Activated T-cell treated with anti-CD3 and anti-CD28 coated beads, Interleukin-2, amount 50 U/mL, for 24 hours (primary cell): ENCODE data around the gene RALGPS1.
A peak's percentile ranks its signal among the peaks of the same experiment; 100 is the strongest.

Experiments
- DNase-seq: peaks from one replicate; pipeline ENCODE4 v3.0.0-alpha.2; 2020
- H3K27ac Mint-ChIP-seq: 2 replicates; pipeline ENCODE4 v1.8.0; 2020; ENCODE audit warnings: mild to moderate bottlenecking, mixed read lengths
- H3K27me3 Mint-ChIP-seq: 2 replicates; pipeline ENCODE4 v1.8.0; 2020; ENCODE audit warnings: mixed read lengths
- H3K36me3 Mint-ChIP-seq: 2 replicates; pipeline ENCODE4 v1.8.0; 2020; ENCODE audit warnings: low read depth, mixed read lengths
- H3K4me1 Mint-ChIP-seq: 2 replicates; pipeline ENCODE4 v1.8.0; 2020; ENCODE audit warnings: low read depth, mixed read lengths
- H3K4me3 Mint-ChIP-seq: 2 replicates; pipeline ENCODE4 v1.8.0; 2020; ENCODE audit warnings: mild to moderate bottlenecking, moderate library complexity, mixed read lengths
- H3K9me3 Mint-ChIP-seq: 2 replicates; pipeline ENCODE4 v1.8.0; 2020; ENCODE audit warnings: mixed read lengths

RALGPS1 gene

DNA sequence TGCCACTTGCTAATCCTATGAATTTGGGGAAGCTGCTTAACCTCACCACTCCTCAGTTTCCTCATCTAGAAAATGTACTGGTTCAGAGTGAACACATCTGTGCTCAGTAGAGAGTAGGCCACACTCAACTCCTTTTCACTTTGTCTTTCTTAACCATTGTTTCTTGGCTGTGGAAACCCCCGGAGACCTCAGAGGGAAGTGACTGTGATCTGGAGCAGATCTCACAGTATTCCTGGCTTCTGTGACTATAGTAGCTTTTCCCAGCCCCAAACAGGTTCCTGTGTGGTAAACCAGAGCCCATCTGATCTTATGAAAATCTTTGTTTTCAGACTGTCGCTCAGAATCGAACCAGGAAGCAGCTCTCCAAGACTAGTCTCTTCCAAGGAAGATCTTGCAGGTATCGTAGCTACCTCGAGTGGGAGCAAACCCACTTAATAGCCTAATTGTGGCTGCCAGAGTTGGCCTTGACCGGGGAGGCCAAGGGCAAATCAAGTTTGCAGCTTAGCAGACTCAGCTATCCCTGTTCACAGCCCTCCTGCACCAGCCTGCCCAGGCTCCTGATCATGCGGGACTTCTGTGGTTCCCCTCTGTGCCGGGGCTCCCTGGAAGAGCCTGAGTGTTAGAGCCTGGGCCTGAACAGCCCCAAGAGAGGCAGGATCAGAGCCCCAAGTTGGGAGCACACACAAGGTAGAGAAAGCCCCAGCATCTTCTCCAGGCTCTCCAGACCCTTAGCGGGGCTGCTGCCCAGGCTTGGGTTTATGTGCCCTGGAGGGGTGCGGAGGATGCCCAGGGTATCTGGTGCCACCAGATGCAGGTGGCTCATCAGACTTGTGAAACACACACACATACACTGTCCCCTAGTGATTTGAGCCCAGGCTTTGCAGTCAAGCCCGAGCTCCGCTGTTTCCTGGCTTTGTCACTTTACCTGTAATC lies 260.1 kb downstream of the RALGPS1 start:
- Mint-ChIP-seq H3K9me3 (no peaks in the 10 kb centered on the region), H3K4me1 (no peaks in the 10 kb centered on the region), H3K4me3 (no peak overlapping the region), H3K27ac (no peak overlapping the region), H3K36me3 (no peaks in the 10 kb centered on the region), H3K27me3 (no peaks in the 10 kb centered on the region)
- DNase-seq = no peak

DNA sequence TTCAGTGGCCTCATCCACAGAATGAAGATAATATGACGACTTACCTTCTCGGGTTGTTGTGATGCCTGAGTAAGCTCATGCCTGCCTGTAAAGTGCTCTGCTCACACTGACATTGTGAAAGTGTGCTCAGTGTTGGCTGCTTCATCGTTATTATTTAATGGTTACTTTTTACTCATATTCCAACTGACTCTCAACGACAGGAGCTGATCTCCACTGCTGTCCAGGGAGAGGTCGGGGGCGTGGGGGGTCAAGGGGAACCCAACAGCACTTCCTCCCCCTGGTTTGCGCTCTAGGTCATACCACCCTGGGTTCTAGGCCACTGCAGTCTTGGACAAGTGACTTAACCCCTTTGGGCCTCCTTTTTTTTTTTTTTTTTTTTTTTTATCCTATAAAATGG lies 260.7 kb downstream of the RALGPS1 start:
- Mint-ChIP-seq H3K9me3 (no peaks in the 10 kb centered on the region), H3K27ac (no peak overlapping the region), H3K4me1 (no peaks in the 10 kb centered on the region), H3K4me3 (no peak overlapping the region), H3K27me3 (no peaks in the 10 kb centered on the region), H3K36me3 (no peaks in the 10 kb centered on the region)
- DNase-seq = no peak

DNA sequence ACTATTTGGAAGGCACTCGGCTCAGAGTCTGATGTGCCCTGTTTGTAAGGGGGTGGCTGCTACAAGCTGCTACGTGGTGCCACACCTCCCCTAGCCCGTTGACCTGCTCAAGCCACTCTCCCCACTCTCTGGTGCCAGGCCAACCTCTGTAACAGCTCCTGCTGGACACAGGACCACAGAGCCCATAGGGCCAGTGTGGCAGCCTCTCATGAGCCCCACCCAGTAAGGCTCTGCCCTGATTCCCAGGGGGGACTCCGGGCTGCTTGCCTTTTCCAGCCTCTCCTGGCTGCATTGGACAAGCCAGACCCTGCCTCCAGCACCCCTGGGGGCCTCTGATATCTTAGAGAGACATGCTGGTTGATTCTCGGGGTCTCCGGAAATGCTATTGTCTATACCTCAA lies 261.2 kb downstream of the RALGPS1 start:
- DNase-seq = no peak
- no peaks in the 10 kb centered on the region for H3K4me1 Mint-ChIP-seq
- H3K27me3 Mint-ChIP-seq = no peaks in the 10 kb centered on the region
- no peak overlapping the region for H3K27ac Mint-ChIP-seq
- no peaks in the 10 kb centered on the region for H3K9me3 Mint-ChIP-seq
- H3K36me3 Mint-ChIP-seq = no peaks in the 10 kb centered on the region
- no peak overlapping the region for H3K4me3 Mint-ChIP-seq

DNA sequence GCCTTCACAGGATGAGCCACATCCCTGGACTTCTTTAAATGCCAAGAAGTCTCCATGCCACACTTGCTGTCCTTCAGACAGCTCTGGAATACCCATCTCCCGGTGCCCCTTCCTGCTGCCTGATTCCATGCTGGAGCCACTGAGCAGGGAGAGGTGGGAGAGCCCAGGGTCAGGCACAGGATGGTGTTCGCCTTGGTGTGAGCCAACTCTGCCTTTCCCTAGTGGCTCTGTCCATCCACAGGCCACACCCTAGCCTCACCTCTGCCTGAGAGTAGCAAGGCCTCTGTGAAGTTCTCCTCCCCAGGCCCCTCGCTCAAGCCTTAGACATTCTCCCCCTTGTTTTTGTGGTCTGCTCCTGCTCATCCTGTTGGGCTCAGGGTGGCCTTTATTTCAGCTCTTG lies 262.0 kb downstream of the RALGPS1 start:
- Mint-ChIP-seq H3K27me3 (no peaks in the 10 kb centered on the region), H3K4me1 (no peaks in the 10 kb centered on the region), H3K9me3 (no peaks in the 10 kb centered on the region), H3K4me3 (no peak overlapping the region), H3K27ac (no peak overlapping the region), H3K36me3 (no peaks in the 10 kb centered on the region)
- DNase-seq = no peak

DNA sequence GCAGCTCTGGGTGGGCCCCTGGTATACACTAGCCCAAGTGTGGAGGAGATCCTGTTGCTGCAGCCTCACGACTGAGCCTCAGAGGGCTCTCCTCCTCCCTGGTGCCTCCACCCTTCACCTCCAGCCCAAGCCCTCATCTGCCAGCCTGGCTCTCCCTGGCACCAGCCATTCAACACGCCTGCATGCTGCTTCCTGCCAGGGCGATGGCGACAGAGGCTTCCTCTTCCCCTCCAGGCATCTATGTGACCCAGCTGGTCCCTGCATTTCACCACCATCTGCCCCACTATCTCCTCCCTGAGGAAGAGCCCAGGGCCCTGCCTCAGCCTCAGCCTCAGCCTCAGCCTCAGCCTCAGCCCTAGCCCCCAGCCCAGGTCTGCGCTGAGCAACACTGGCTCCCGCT lies 262.6 kb downstream of the RALGPS1 start:
- no peaks in the 10 kb centered on the region for H3K27me3 Mint-ChIP-seq
- H3K4me3 Mint-ChIP-seq = no peak overlapping the region
- no peak for DNase-seq
- H3K9me3 Mint-ChIP-seq = no peaks in the 10 kb centered on the region
- no peak overlapping the region for H3K27ac Mint-ChIP-seq
- H3K4me1 Mint-ChIP-seq = no peaks in the 10 kb centered on the region
- no peaks in the 10 kb centered on the region for H3K36me3 Mint-ChIP-seq

DNA sequence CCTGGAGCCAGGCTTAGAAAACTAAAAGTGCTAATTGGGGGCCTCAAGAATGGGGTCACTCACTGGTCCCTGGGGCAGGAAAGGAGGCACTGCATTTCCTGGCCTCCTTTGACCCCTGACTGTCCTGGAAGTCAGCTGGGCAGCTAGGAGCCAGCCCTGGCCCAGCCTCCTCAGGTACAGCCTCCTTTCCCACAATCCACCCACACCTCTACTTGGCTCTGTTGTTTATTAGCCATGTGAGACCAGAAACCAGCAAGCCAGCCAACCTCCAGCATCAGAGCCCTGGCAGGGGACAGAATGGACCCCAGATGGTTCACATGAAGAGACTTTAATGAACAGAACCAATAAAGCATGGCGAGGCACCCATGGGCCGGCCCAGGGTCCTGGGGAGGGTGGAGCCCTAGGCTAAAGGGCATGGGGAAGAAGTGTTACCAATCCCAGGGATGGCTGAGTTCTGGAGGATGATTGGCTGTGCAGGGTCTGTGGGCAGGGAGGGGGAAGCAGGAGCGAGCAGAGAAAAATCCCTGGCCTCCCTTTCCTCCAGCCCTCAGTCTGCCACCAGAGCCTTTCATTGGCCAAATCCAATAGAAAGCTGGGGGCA lies 263.2 kb downstream of the RALGPS1 start:
- no peak for DNase-seq
- Mint-ChIP-seq H3K36me3 (no peaks in the 10 kb centered on the region), H3K4me3 (no peak overlapping the region)

DNA sequence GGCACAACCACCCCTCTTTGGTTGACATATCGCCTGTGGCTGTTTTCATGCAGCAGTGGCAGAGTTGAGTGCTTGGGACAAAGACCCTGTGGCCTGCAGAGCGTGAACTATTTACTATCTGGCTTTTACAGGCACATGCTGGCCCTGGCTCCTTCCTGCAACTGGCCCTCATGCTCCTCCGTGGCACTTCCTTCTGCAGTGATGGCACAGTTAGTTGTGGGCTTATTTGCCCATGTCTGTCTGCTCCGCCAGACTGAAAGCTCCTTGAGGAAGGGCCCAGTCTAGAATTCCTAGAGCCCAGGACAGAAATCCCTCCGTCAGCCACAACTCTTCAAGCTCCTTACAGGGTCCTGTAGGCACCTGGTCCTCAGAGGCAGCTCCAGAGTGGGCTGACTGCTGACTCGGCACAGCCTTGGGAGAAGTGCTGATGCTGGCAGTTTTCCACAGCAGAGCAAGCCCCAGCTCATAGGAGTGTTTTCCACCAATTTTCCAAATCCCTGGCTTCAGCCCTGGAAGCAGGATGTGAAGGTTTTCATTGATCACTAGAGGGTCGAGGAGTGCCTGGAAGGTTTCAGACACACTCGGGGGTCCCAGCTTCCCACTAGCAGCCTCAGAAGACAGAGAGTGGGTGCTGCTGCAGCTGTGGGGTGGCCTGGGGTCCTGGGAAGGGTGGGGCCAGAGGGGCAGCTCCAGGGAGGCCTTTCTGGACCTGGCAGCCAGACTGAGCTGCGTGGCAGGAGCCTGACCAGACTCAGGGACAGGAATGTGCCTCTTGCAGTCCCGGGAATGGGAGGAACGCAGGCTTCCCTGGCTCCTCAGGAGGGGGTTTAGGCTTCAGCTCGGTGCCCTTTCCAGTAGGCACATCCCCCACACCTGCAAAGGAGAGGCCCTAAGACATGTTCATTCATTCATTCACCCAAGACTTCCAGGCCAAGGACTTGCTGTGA lies 264.4 kb downstream of the RALGPS1 start:
- no peak overlapping the region for H3K4me3 Mint-ChIP-seq
- no peaks in the 10 kb centered on the region for H3K36me3 Mint-ChIP-seq
- peak; percentile 16 for DNase-seq
- no peaks in the 10 kb centered on the region for H3K4me1 Mint-ChIP-seq
- no peaks in the 10 kb centered on the region for H3K27me3 Mint-ChIP-seq
- no peaks in the 10 kb centered on the region for H3K9me3 Mint-ChIP-seq
- no peak overlapping the region for H3K27ac Mint-ChIP-seq

More for the DNA sequence above, 263.2 kb downstream of the RALGPS1 start:
- Mint-ChIP-seq H3K9me3 (no peaks in the 10 kb centered on the region), H3K27ac (no peak overlapping the region), H3K27me3 (no peaks in the 10 kb centered on the region), H3K4me1 (no peaks in the 10 kb centered on the region)

DNA sequence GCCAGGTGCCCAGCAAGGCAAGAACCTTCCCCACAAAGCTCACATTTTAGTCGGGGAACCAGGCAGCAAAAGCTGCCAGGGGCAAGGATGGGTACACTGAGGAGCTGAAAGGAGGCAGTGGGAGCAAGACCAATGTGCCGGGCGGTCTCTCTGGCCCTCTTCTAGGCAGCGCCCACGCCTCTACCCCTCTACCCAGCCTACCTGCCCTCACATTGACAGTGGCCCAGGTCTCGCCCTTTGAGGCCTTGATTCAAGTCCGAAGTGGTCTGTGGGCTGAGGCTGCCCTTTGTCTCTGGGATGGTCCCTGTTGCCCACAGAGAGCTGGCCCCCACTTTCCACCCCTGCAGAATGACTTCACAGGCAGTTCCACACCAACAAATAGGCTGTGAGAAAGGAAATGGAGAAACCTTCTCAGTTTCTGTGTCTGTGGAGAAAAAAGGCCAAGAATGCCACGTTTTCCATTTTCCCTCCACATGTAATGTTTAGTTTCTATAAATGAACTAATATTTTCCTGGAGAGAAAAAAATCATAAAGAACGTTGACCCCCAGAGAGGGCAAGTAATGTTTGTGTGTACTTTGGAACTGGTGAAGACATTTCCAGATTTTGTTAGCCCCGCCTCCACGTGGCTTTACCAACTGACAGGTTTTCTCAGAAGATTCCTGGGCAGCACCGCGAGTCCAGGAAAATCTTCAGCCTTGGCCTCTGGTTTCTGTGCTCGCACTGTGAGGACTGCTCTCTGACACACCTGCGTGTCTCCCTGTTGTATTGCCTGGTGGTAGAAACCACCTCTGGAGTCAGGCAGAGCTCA lies 265.3 kb downstream of the RALGPS1 start:
- Mint-ChIP-seq H3K36me3 (no peaks in the 10 kb centered on the region), H3K9me3 (no peaks in the 10 kb centered on the region), H3K4me1 (no peaks in the 10 kb centered on the region), H3K27me3 (no peaks in the 10 kb centered on the region), H3K4me3 (no peak overlapping the region), H3K27ac (no peak overlapping the region)
- DNase-seq = no peak

DNA sequence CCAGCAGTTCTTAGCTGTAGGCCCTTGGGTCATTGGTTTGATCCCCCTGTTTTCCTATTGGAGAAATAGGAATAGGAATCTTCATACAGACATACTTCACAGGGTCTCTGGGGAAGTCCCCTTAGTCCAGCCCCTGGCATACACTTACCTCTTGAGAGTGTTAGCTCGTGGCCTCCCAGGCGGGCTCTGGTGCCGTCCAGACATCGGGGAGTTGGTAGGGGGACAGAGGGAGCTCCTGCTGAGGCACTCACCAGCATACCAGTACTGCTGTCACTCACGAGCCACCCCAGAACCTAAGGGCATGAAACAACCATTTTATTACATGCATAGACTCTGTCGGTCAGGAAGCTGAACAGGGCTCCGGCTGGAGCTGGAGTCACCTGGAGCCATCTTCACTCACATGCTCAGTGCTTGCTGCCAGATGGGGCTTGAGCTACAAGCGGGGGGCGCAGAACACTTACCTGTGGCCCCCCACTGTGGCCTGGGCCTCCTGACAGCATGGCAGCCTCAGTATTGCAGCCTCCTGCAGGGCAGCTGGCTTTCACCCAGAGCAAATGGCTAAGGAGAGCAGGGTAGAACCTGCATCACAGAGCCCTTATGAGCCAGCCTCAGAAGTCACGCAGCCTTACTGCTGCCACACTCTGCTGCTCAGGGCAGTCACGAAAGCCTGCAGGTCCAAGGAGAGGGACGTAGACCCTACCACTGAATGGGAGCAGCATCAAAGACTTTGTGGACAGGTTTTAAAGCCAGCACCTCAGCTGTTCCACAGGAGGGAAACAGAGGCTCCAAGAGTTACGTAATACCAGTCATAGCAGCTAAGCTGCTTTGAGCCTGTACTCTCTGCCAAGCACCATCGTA lies 266.1 kb downstream of the RALGPS1 start:
- H3K9me3 Mint-ChIP-seq = no peaks in the 10 kb centered on the region
- H3K27me3 Mint-ChIP-seq = no peaks in the 10 kb centered on the region
- no peaks in the 10 kb centered on the region for H3K4me1 Mint-ChIP-seq
- no peaks in the 10 kb centered on the region for H3K36me3 Mint-ChIP-seq
- DNase-seq = peak; percentile 17
- H3K4me3 Mint-ChIP-seq = no peak overlapping the region
- H3K27ac Mint-ChIP-seq = no peak overlapping the region

DNA sequence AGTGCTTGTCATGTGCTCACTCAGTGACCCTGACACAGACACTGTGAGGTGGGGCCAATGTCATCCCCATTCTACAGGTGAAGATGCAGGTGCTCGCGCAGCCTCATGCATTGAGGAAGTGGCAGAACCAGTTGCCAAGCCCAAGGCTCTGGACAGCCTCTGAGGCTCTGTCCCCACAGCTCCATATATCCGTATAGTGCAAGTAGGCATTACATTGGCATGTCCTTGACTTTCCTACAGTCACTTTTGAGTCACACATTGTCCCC lies 266.7 kb downstream of the RALGPS1 start:
- H3K27ac Mint-ChIP-seq = no peak overlapping the region
- H3K27me3 Mint-ChIP-seq = no peaks in the 10 kb centered on the region
- H3K4me3 Mint-ChIP-seq = no peak overlapping the region
- no peaks in the 10 kb centered on the region for H3K36me3 Mint-ChIP-seq
- no peaks in the 10 kb centered on the region for H3K4me1 Mint-ChIP-seq
- no peak for DNase-seq
- H3K9me3 Mint-ChIP-seq = no peaks in the 10 kb centered on the region

DNA sequence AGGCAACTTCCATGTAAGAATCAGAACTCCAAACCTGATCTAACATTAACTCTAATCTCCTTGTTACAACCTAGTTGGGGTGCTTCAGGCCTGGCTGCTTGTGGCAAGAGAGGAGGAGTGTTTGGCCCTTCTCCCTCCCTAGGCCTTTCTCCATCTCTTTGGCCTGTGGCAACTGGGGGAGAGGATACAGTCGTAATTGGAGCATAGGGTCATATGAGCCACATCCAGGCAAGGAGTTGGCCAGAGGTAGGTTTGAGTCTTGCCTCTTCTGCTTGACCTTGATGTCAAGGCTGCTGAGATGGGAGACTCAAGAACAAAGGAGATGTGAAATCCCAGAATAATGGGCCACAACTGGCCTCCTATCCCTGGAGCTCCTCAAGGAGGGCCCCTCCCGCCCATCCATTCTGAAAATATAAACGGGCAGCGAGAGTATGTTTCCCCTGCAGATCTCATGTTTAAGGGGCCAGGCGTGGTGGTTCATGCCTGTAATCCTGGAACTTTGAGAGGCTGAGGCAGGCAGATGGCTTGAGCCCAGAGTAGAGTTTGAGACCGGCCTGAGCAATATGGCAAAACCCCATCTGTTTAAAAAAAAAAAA lies 267.1 kb downstream of the RALGPS1 start:
- Mint-ChIP-seq H3K27ac (no peak overlapping the region), H3K4me1 (no peaks in the 10 kb centered on the region), H3K36me3 (no peaks in the 10 kb centered on the region), H3K27me3 (no peaks in the 10 kb centered on the region), H3K4me3 (no peak overlapping the region), H3K9me3 (no peaks in the 10 kb centered on the region)
- peak; percentile 12 for DNase-seq

DNA sequence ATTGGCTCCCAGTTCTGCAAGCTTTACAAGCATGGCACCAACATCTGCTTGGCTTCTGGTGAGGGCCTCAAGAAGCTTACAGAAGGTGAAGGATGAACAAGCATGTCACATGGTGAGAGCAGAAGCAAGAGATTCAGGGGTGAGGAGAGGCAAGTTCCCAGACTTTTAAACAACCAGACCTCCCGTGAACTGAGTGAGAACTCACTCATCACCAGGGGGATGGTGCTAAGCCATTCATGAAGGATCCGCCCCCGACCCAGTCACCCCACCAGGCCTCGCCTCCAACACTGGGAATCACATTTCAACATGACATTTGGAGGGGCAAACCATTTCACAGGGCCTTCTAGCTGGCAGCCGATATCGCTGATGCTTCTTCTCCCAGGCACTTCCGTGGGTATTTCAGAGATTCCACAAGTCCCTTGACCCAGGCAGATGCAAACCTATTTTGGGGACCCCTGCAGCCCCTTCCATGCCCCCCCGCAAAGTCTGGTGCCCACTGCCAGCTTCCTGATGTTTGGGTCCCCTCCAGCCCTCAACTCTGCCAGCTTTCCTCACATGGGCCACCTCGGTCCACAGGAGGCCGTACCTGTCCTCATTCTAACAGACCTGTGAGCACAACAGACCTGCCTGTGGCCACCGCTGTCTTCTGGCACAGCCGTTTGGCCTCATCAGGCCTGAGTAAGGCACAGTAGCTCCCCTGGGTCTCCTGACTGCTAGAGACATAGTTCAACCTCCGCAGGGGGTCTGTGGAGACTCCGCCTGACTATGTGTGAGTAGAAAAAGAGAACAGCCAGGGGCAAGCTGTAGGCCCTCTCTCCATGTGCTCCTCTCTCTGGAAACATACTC lies 268.5 kb downstream of the RALGPS1 start:
- Mint-ChIP-seq H3K9me3 (no peaks in the 10 kb centered on the region), H3K27me3 (no peaks in the 10 kb centered on the region), H3K4me3 (no peak overlapping the region), H3K36me3 (no peaks in the 10 kb centered on the region), H3K4me1 (no peaks in the 10 kb centered on the region), H3K27ac (no peak overlapping the region)
- no peak for DNase-seq
